Prostate gland (tissue), 2 donors: ENCODE results near the gene PTGES.

Experiments used
- POLR2AphosphoS5 ChIP-seq: sonication (generic); formaldehyde crosslinking; IDR thresholded peaks from one replicate; pipeline ENCODE4 v1.6.1; 2017; ENCODE audit warnings: antibody characterized with exemption
- TF ChIP-seq, protein P1 (sequence below), 4 experiments: fragments of 200-600 bp in 2 of 4; fragments of 450-650 bp in 2 of 4; sonication (generic) in 2 of 4; IDR thresholded peaks; 1 replicate in 3 of 4; 2 replicates in 1 of 4; pipeline ENCODE4 v1.5.1; 2016 to 2019; ENCODE audit warnings: antibody characterized with exemption in 4 of 4, mild to moderate bottlenecking in 2 of 4, moderate library complexity in 2 of 4

DNA sequence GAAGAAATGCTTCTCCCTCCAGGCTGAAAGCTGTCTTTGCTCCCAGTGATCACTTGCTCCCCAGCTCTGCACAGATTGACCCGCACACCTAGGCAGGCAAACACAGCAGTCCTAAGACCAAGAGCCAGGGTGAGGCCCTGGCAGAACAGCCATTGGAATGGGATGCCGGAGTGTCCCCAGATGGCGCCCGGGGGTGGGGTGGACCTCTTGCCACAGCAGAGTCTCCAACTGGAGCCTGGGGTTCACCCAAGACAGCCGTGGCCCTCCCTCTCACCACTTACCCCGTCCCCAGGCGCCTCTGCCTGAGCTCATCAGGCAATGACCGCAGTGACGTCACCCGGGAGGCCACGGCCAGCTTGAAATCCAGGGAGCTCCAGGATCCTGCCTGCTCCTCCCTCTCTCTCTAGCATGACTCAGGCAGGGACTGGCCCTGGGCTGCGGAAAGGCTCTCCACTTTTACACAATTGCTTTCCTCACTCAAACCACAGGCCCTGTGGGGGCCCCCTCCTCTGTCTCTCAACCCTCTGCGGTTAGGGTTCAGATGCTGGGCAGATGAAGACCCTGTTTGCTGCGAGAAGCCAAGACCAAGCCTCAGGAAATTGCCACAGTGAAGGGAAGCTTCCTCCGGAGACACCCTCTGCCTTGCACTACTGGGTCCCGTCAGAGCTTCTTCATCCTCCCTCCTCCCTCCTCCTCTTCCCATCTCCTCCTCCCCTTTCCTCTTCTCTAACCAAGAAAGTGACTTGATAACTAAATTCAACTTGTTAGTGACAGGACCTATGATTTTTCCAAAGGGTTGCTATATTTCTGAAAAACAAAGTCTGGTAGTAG lies 24.3 kb upstream of the PTGES start:
- TF ChIP-seq, protein P1, sequence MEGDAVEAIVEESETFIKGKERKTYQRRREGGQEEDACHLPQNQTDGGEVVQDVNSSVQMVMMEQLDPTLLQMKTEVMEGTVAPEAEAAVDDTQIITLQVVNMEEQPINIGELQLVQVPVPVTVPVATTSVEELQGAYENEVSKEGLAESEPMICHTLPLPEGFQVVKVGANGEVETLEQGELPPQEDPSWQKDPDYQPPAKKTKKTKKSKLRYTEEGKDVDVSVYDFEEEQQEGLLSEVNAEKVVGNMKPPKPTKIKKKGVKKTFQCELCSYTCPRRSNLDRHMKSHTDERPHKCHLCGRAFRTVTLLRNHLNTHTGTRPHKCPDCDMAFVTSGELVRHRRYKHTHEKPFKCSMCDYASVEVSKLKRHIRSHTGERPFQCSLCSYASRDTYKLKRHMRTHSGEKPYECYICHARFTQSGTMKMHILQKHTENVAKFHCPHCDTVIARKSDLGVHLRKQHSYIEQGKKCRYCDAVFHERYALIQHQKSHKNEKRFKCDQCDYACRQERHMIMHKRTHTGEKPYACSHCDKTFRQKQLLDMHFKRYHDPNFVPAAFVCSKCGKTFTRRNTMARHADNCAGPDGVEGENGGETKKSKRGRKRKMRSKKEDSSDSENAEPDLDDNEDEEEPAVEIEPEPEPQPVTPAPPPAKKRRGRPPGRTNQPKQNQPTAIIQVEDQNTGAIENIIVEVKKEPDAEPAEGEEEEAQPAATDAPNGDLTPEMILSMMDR (IDR thresholded peaks at IDR 0.05), result no peak
- TF ChIP-seq POLR2AphosphoS5, result peak; percentile 46
